HCT116 (cell line): ENCODE measurements around the gene GRID2. TPM values are rescaled to one million over a fixed set of nuclear protein-coding genes. Genes with fewer than 3 reads are reported as not detected.

Source experiments
- ATAC-seq: fragments of 200-7000 bp; cut with Tn5 transposase; 2 replicates; pipeline ENCODE4 v1.9.1; 2020; ENCODE audit warnings: mild to moderate bottlenecking, moderate library complexity
- BruUV-seq: library from RNA; stranded (reverse); fragments of 400-500 nt; replicated peaks from 2 replicates; lab custom pipeline; 2021; lab: Mats Ljungman, UMichigan
- CTCF ChIA-PET: fragments of 300-600 bp; sonication (Branson Sonifier 250); formaldehyde crosslinking; loops from one replicate; lab custom pipeline; 2021; ENCODE audit warnings: antibody characterized with exemption; lab: Charles Lee
- POLR2A ChIA-PET: fragments of 300-600, 350-600 bp; sonication (Branson Sonifier 250); formaldehyde crosslinking; loops from one replicate; lab custom pipeline; 2021; ENCODE audit warnings: antibody characterized with exemption; lab: Charles Lee
- RAD21 ChIA-PET, 2 experiments: fragments of 300-600 bp; sonication (Branson Sonifier 250); formaldehyde crosslinking; loops; one replicate each; lab custom pipeline; 2023; ENCODE audit warnings: low total read pairs in 2 of 2; ENCODE audit not compliant: uncharacterized antibody in 2 of 2, unreplicated experiment in 2 of 2, low non-redundant PET in 1 of 2; lab: Charles Lee
- DNase-seq: peaks from one replicate; pipeline ENCODE4 v3.0.0-alpha.2; 2010; ENCODE audit warnings: low read depth, low spot score
- H2AFZ ChIP-seq: fragments of 200-600 bp; shearing (Covaris generic), sonication (generic); 2 replicates; pipeline ENCODE4 v1.6.1; 2017; ENCODE audit warnings: low read depth, mixed run types, mixed read lengths, antibody characterized with exemption, low read length; ENCODE audit not compliant: poor library complexity, severe bottlenecking
- H3K27ac ChIP-seq: 2 replicates; pipeline ENCODE4 v1.5.1; 2012; ENCODE audit warnings: low read depth, low read length
- H3K27me3 ChIP-seq: fragments of 200-600 bp; sonication (generic); 2 replicates; pipeline ENCODE4 v1.6.1; 2016; ENCODE audit warnings: mixed run types, low read length, mixed read lengths; ENCODE audit not compliant: insufficient read depth
- H3K36me3 ChIP-seq, 2 experiments: fragments of 200-500 bp in 1 of 2; fragments of 200-600 bp in 1 of 2; sonication (Bioruptor generic) in 1 of 2; sonication (generic) in 1 of 2; 2 replicates each; pipeline versions ENCODE4 v1.5.1 to v1.6.1; 2014 to 2016; ENCODE audit warnings: low read length in 2 of 2, inconsistent platforms in 1 of 2, mixed read lengths in 1 of 2, mixed run types in 1 of 2; ENCODE audit not compliant: insufficient read depth in 2 of 2, control insufficient read depth in 1 of 2
- H3K4me1 ChIP-seq, 2 experiments: fragments of 200-600 bp in 1 of 2; sonication (generic) in 1 of 2; 2 replicates each; pipeline versions ENCODE4 v1.5.1 to v1.6.1; 2012 to 2017; ENCODE audit warnings: low read length in 2 of 2, inconsistent platforms in 1 of 2, mild to moderate bottlenecking in 1 of 2, mixed read lengths in 1 of 2, mixed run types in 1 of 2, moderate library complexity in 1 of 2; ENCODE audit not compliant: insufficient read depth in 2 of 2, control insufficient read depth in 1 of 2
- H3K4me2 ChIP-seq: fragments of 200-600 bp; sonication (generic); 2 replicates; pipeline ENCODE4 v1.6.1; 2017; ENCODE audit warnings: mixed run types, low read length, mixed read lengths
- H3K4me3 ChIP-seq, 2 experiments: fragments of 200-600 bp in 1 of 2; sonication (generic) in 1 of 2; replicated peaks in 1 of 2; 2 replicates each; pipeline ENCODE4 v1.5.1; 2011 to 2016; ENCODE audit warnings: low read length in 2 of 2, control low read depth in 1 of 2, low read depth in 1 of 2, mild to moderate bottlenecking in 1 of 2, mixed read lengths in 1 of 2, mixed run types in 1 of 2
- H3K79me2 ChIP-seq: fragments of 200-600 bp; sonication (generic); 2 replicates; pipeline ENCODE4 v1.6.1; 2017; ENCODE audit warnings: mild to moderate bottlenecking, mixed run types, low read length, moderate library complexity, mixed read lengths; ENCODE audit not compliant: insufficient read depth
- H3K9ac ChIP-seq: fragments of 200-600 bp; sonication (generic); 2 replicates; pipeline ENCODE4 v1.6.1; 2016; ENCODE audit warnings: low read length, mixed read lengths
- H3K9me2 ChIP-seq: fragments of 200-600 bp; sonication (generic), shearing (Covaris generic); 2 replicates; pipeline ENCODE4 v1.6.1; 2017; ENCODE audit warnings: mixed run types, mild to moderate bottlenecking, moderate library complexity; ENCODE audit not compliant: insufficient read depth
- H3K9me3 ChIP-seq, 2 experiments: fragments of 200-500 bp in 1 of 2; fragments of 200-600 bp in 1 of 2; sonication (Bioruptor generic) in 1 of 2; sonication (generic) in 1 of 2; 2 replicates each; pipeline ENCODE4 v1.6.1; 2014 to 2017; ENCODE audit warnings: low read length in 2 of 2, mixed read lengths in 2 of 2, inconsistent platforms in 1 of 2, low read depth in 1 of 2, mild to moderate bottlenecking in 1 of 2, mixed run types in 1 of 2, moderate library complexity in 1 of 2; ENCODE audit not compliant: control insufficient read depth in 1 of 2, insufficient read depth in 1 of 2
- H4K20me1 ChIP-seq: fragments of 200-600 bp; sonication (generic), shearing (Covaris generic); 2 replicates; pipeline ENCODE4 v1.6.1; 2017; ENCODE audit warnings: mixed run types, mild to moderate bottlenecking, moderate library complexity; ENCODE audit not compliant: insufficient read depth
- CEBPB ChIP-seq: IDR thresholded peaks from 2 replicates; pipeline ENCODE4 v1.6.1; 2012; ENCODE audit warnings: low read depth
- EGR1 ChIP-seq: IDR thresholded peaks from 2 replicates; pipeline ENCODE4 v1.6.1; 2012; ENCODE audit warnings: low read depth
- ELF1 ChIP-seq: IDR thresholded peaks from 2 replicates; pipeline ENCODE4 v1.6.1; 2012; ENCODE audit warnings: low read depth, borderline replicate concordance
- EZH2phosphoT487 ChIP-seq: fragments of 200-600 bp; IDR thresholded peaks from 2 replicates; pipeline ENCODE4 v1.6.1; 2018; ENCODE audit warnings: antibody characterized with exemption, borderline replicate concordance
- FOSL1 ChIP-seq: IDR thresholded peaks from 2 replicates; pipeline ENCODE4 v1.6.1; 2012; ENCODE audit warnings: low read depth
- RAD21 ChIP-seq: IDR thresholded peaks from 2 replicates; pipeline ENCODE4 v1.6.1; 2012; ENCODE audit warnings: low read depth, mild to moderate bottlenecking
- SRF ChIP-seq: IDR thresholded peaks from 2 replicates; pipeline ENCODE4 v1.6.1; 2012; ENCODE audit warnings: low read depth
- YY1 ChIP-seq: IDR thresholded peaks from 2 replicates; pipeline ENCODE4 v1.6.1; 2011; ENCODE audit warnings: low read length, low read depth, moderate library complexity, mild to moderate bottlenecking; ENCODE audit not compliant: insufficient replicate concordance; ENCODE audit errors: extremely low read depth
- ZBTB33 ChIP-seq: IDR thresholded peaks from 2 replicates; pipeline ENCODE4 v1.6.1; 2011; ENCODE audit warnings: mild to moderate bottlenecking, low read length, moderate library complexity; ENCODE audit not compliant: insufficient replicate concordance; ENCODE audit errors: extremely low read depth
- ZNF274 ChIP-seq: fragments of 200-500 bp; sonication (Bioruptor generic); IDR thresholded peaks from 2 replicates; pipeline ENCODE4 v1.6.1; 2014; ENCODE audit warnings: mild to moderate bottlenecking, low read depth, low read length, inconsistent platforms
- intact Hi-C: fragments of 100-400 bp; cut with micrococcal nuclease; formaldehyde crosslinking; loops from 2 replicates; pipeline ENCODE4 v1.10.0; 2022
- total RNA-seq: library from RNA; stranded (reverse); gene quantifications from one replicate; pipeline ENCODE4 v1.2.1, GENCODE V29; 2021; ENCODE audit not compliant: unreplicated experiment
- TF ChIP-seq, protein P1 (sequence below), 3 experiments: fragments of 200-600 bp in 1 of 3; sonication (generic) in 1 of 3; IDR thresholded peaks in 2 of 3; conservative IDR thresholded peaks in 1 of 3; 2 replicates each; pipeline ENCODE4 v1.5.1; 2012 to 2017; ENCODE audit warnings: low read depth in 2 of 3, low read length in 2 of 3, antibody characterized with exemption in 1 of 3, borderline replicate concordance in 1 of 3, control low read depth in 1 of 3, mild to moderate bottlenecking in 1 of 3, mixed read lengths in 1 of 3, mixed run types in 1 of 3, moderate library complexity in 1 of 3; ENCODE audit not compliant: insufficient read depth in 1 of 3

GRID2 gene
- total RNA-seq, 1 experiment from 2014 or later: not detected

DNA sequence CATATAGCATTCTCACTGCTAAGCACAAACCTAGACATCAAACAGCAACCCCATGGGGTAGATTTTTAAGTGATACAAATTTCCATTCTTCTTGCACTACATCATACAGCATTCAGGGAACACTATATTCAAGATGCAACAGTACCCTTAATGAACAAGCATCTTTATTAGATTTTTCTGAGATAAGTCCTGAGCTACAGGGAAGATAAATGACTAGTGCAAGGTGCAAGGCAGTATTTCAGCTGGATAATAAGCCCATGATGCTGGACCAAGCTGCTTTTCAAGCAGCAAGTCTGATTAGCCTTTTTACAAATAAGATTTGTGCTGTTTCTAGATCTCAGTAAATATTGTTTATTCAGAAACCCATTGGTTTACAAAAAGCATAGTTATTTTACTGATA is 1332.2 kb downstream of the GRID2 start:
- Histone ChIP-seq H3K9me3 (no peaks in the 10 kb centered on the region), H3K79me2 (no peaks in the 10 kb centered on the region), H3K9ac (no peak overlapping the region), H3K4me3 (no peak overlapping the region), H4K20me1 (no peaks in the 10 kb centered on the region; the same call in 1 of the 2 replicates), H3K9me2 (no peaks in the 10 kb centered on the region), H3K4me2 (no peak overlapping the region), H2AFZ (no peak overlapping the region), H3K4me1 (no peaks in the 10 kb centered on the region), H3K27ac (no peak overlapping the region), H3K36me3 (no peaks in the 10 kb centered on the region), H3K27me3 (no peaks in the 10 kb centered on the region)
- DNase-seq: no peak
- CTCF ChIA-PET: no interaction called here
- no peak for ATAC-seq
- BruUV-seq: no TSS peak
- no peak for TF ChIP-seq EZH2phosphoT487
- TF ChIP-seq YY1: no peak
- TF ChIP-seq FOSL1: no peak
- no peak for TF ChIP-seq ZNF274
- no peak for TF ChIP-seq ELF1
- TF ChIP-seq ZBTB33: no peak
- TF ChIP-seq CEBPB: no peak
- no peak for TF ChIP-seq EGR1
- no peak for TF ChIP-seq RAD21
- no peak for TF ChIP-seq SRF
- TF ChIP-seq, protein P1, sequence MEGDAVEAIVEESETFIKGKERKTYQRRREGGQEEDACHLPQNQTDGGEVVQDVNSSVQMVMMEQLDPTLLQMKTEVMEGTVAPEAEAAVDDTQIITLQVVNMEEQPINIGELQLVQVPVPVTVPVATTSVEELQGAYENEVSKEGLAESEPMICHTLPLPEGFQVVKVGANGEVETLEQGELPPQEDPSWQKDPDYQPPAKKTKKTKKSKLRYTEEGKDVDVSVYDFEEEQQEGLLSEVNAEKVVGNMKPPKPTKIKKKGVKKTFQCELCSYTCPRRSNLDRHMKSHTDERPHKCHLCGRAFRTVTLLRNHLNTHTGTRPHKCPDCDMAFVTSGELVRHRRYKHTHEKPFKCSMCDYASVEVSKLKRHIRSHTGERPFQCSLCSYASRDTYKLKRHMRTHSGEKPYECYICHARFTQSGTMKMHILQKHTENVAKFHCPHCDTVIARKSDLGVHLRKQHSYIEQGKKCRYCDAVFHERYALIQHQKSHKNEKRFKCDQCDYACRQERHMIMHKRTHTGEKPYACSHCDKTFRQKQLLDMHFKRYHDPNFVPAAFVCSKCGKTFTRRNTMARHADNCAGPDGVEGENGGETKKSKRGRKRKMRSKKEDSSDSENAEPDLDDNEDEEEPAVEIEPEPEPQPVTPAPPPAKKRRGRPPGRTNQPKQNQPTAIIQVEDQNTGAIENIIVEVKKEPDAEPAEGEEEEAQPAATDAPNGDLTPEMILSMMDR (IDR thresholded peaks at IDR 0.05 in 2 of 3, conservative IDR thresholded peaks at IDR 0.05 in 1 of 3; ENCODE audit: borderline replicate concordance in 1 of 3, insufficient read depth in 1 of 3, low read depth in 2 of 3, low read length in 2 of 3): no peak
- POLR2A ChIA-PET: no interaction called here
- RAD21 ChIA-PET: no interaction called here
- intact Hi-C loops: no loop called here
